CD1c-positive myeloid dendritic cell (primary cell): ENCODE results near the gene NDUFA13.

ENCODE experiments used
- DNase-seq: peaks from one replicate; pipeline ENCODE4 v3.0.0-alpha.2; 2016; ENCODE audit errors: extremely low spot score

NDUFA13 gene

GRCh38 chr19:19489804-19490204 is 26.2 kb upstream of the NDUFA13 start:
- no peak for DNase-seq

- peak; percentile 83 for DNase-seq
Observed at GRCh38 chr19:19490214-19490968, 25.6 kb upstream of the NDUFA13 start.

- DNase-seq: no peak
Observed at GRCh38 chr19:19491321-19492025, 24.6 kb upstream of the NDUFA13 start.

GRCh38 chr19:19492026-19492610 is 23.9 kb upstream of the NDUFA13 start:
- no peak for DNase-seq

GRCh38 chr19:19493841-19494546 is 22.0 kb upstream of the NDUFA13 start:
- no peak for DNase-seq

- DNase-seq: no peak
Observed at GRCh38 chr19:19495614-19496603, 20.1 kb upstream of the NDUFA13 start.

GRCh38 chr19:19498255-19498991 is 17.6 kb upstream of the NDUFA13 start:
- DNase-seq: no peak

GRCh38 chr19:19499272-19499995 is 16.6 kb upstream of the NDUFA13 start:
- DNase-seq: no peak

- DNase-seq: no peak
Observed at GRCh38 chr19:19500975-19501644, 14.9 kb upstream of the NDUFA13 start.

- no peak for DNase-seq
Observed at GRCh38 chr19:19501798-19502197, 14.2 kb upstream of the NDUFA13 start.

- DNase-seq: no peak
Observed at GRCh38 chr19:19502281-19502680, 13.7 kb upstream of the NDUFA13 start.

GRCh38 chr19:19502808-19503602 is 13.0 kb upstream of the NDUFA13 start:
- DNase-seq: no peak

- DNase-seq: no peak
Observed at GRCh38 chr19:19504754-19505668, 11.0 kb upstream of the NDUFA13 start.

- no peak for DNase-seq
Observed at GRCh38 chr19:19505669-19506326, 10.2 kb upstream of the NDUFA13 start.

GRCh38 chr19:19506592-19506991 is 9.4 kb upstream of the NDUFA13 start:
- no peak for DNase-seq

GRCh38 chr19:19507354-19507753 is 8.7 kb upstream of the NDUFA13 start:
- no peak for DNase-seq

- DNase-seq: no peak
Observed at GRCh38 chr19:19508217-19508616, 7.8 kb upstream of the NDUFA13 start.
